ENCODE measurements around the gene RRP36.

Gene RRP36

DNA sequence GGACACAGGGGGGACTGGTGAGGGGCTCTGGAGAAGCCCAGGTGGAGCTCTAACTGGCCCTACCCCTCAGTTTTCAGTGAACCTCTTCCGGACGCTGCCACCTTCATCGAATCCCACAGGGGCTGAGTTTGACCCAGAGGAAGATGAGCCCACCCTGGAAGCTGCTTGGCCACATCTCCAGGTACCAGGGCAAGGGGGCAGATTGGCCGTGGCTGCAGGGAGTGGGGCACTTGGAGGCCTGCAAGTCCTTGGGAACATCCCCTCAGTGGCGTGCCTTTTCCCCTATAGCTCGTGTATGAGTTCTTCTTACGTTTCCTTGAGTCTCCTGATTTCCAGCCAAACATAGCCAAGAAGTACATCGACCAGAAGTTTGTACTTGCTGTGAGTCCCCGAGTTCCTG lies 14.3 kb upstream of the RRP36 start:
- no peak for DNase-seq (ENCODE audit: low read depth)

- DNase-seq (ENCODE audit: low read depth), result no peak
Observed at GRCh38 chr6:43009124-43009523, 12.3 kb upstream of the RRP36 start.

- DNase-seq (ENCODE audit: low read depth), result no peak
Observed at GRCh38 chr6:43011207-43011606, 10.2 kb upstream of the RRP36 start.

GRCh38 chr6:43012364-43012763 lies 9.1 kb upstream of the RRP36 start:
- no peak for DNase-seq (ENCODE audit: low read depth)

GRCh38 chr6:43013097-43013842 lies 8.2 kb upstream of the RRP36 start:
- no peak for DNase-seq (ENCODE audit: low read depth)

GRCh38 chr6:43013843-43014433 lies 7.5 kb upstream of the RRP36 start, which contains the start of the genes KLHDC3 and MEA1:
TSS of gene KLHDC3 (plus strand) at chr6:43014249. CDS start at chr6:43017193, 2,944 bp downstream.
TSS of gene MEA1 (minus strand) at chr6:43013946. CDS start at chr6:43013813, 133 bp downstream.
- DNase-seq (ENCODE audit: low read depth), result peak; percentile 95

- no peak for DNase-seq (ENCODE audit: low read depth)
Observed at GRCh38 chr6:43014434-43014909, 7.0 kb upstream of the RRP36 start.

GRCh38 chr6:43016176-43016942 lies 5.1 kb upstream of the RRP36 start:
- DNase-seq (ENCODE audit: low read depth), result no peak

GRCh38 chr6:43016943-43017334 lies 4.5 kb upstream of the RRP36 start:
- DNase-seq (ENCODE audit: low read depth), result no peak

DNA sequence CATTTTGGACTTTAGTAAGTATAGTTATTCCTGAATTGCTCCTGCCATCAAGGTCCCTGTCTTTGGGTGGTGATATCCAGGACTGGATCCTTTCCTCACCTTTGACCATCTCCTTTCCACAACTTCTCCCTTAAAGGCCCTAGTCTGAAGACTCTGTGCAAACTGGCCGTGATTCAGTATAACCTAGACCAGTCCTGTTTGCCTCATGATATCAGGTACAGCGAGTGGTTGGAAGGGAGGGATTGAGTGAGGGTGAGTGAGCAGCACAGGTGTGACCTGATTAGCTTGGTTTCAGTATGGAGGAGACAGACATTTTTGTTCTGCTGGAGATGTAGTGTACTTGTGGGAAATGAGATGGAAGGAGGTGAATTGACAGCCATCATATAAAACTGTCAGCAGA lies 2.3 kb upstream of the RRP36 start:
- no peak for DNase-seq (ENCODE audit: low read depth)

DNA sequence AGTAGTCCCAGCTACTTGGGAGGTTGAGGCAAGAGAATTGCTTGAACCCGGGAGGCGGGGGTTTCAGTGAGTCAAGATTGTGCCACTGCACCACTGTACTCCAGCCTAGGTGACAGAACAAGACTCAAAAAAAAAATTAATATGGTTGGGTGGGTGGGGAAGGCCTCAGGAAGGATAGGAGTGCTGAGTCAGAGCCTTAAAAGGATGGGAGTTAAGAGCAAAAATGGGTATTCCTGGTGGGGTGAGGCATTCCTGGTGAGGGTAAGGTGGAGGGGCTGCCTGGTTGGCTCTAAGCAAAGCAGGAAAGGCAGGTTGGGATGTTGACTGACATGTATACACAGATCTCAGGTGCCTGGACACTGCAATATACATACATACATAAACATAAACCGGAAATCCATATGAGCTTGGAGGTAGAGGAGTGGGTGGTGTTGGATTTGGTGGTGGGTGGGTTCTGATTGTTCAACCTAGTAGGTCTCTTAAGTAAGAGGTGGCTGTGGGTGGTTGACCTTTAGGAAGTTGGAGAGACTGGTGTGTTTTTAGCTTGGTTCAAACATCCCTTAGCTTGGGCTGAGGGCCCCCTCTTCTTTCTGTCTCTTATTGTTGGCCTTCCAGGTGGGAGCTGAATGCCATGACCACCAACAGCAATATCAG lies 1.2 kb upstream of the RRP36 start:
- DNase-seq (ENCODE audit: low read depth), result no peak

DNA sequence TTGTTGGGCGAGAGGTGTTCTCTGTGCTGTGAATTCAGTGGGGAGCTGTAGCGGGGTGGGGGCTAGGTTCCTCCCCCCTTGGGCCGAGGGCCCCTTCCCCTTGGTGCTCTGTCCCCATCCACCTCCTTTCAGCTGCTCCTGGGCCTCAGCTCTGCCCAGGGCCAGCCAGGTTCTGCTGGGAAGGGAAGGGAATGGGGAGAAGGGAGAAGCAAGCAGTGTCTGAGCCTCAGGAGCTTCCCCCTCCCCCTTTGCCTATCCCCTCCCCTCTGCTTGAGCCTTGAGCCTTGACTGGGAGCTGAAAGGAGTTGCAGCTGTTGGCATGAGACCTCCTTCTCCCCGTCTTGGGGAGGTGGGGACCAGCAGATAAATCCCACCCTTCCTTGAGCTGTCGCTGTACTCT lies 576 bp upstream of the RRP36 start:
- no peak for DNase-seq (ENCODE audit: low read depth)

- DNase-seq (ENCODE audit: low read depth), result no peak
Observed at GRCh38 chr6:43024436-43024835, 3.0 kb downstream of the RRP36 start.

GRCh38 chr6:43026365-43026764 lies 4.9 kb downstream of the RRP36 start:
- no peak for DNase-seq (ENCODE audit: low read depth)

GRCh38 chr6:43029120-43029519 lies 7.7 kb downstream of the RRP36 start:
- no peak for DNase-seq (ENCODE audit: low read depth)

DNA sequence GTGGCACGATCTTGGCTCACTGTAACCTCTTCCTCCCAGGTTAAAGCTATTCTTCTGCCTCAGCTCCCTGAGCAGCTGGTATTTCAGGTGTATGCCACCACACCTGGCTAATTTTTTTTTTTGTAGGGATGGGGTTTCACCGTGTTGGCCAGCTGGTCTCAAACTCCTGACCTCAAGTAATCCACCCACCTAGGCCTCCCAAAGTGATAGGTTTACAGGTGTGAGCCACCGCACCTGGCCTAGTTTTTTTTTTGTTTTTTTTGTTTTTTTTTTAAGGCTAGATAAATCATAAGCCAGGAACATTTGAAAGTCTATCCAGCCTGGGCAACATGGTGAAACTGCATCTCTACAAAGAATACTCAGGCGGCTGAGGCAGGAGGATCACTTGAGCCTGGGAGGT lies 10.9 kb downstream of the RRP36 start:
- no peak for DNase-seq (ENCODE audit: low read depth)

GRCh38 chr6:43033496-43034189 lies 12.2 kb downstream of the RRP36 start:
- DNase-seq (ENCODE audit: low read depth), result no peak

- no peak for DNase-seq (ENCODE audit: low read depth)
Observed at GRCh38 chr6:43034190-43034525, 12.7 kb downstream of the RRP36 start.

DNA sequence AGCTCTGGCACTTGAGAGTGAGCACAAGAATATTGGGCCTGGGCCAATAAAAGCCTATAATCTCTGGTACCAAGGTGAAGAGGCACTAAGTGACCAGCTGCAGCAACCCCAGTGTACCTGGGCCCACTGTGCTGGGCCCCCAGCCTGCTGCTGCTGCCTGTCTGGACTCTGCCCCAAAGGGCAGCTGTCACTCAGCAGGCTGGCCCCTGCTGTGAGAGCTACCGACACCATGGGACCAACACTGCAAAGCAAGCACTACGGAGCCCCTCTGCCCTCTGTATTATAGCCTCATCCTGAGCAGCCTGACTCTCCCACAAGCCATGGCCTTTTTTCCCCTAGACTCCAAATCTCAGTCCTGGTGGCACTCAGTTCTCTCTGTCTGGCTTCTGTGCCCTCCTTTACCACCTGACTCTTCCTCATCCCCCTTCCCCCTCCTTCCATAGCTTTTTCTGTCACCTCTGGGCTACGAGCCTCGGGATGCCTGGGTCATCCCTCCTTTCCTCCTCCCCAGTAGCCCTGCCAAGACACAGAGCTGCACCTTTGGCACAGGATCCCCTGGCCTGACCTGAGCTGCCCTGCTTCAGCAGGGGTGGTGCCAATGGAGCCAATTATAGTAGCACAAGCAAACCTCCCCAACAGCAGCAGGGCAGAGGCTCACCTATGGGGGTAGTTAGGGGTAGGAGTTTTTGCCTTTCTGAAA lies 14.2 kb downstream of the RRP36 start:
- DNase-seq (ENCODE audit: low read depth), result no peak

DNA sequence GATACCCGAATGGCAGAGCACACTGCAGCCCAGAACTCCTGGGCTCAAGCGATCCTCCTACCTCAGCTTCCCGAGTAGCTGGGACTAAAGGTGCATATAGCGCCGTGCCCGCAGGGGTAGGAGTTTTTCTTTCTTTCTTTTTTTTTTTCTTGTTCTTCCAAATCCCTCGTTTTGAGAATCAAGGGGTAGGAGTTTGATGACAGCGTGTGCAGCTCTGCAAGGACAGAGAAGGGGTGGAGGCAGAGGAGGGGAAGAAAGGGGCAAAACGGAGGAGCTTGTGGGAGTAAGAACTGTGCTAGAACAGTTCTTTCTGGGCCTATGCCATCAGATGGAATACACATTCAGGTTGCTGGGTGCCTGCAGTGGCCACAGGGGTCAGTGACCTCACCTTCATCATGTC lies 15.3 kb downstream of the RRP36 start:
- no peak for DNase-seq (ENCODE audit: low read depth)

DNA sequence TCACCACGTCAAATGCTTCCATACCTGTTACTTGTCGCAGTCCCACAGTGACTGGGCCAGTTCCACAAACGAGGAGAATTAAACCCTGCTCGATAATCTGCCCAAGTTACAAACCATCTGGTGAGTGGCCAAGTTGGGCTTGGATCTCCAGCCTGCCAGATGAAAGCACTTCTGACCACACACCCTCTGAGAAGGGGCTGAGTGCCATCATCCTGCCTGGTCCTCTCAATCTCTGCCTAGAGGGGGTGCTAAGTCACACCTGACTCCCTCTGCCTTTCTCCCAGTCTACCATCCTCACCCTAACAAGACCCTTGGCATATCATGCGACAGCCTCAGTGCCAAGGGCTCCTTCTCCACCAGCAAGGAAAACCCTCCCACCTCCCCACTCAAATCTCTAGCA lies 15.8 kb downstream of the RRP36 start:
- DNase-seq (ENCODE audit: low read depth), result no peak

Data from stimulated activated CD8-positive, alpha-beta memory T cell treated with anti-CD3 and anti-CD28 coated beads, Interleukin-15, amount 100 ng/mL, for 1 hour (primary cell).